HG03039 (cell line): ENCODE data around the gene OR2A14.
"Not testable (repeated sequence)": the region's sequence is repeated elsewhere in the genome, so short reads cannot be mapped to it uniquely, and the experiment has no call there.

Experiments
- ATAC-seq: cut with Tn5 transposase; IDR thresholded peaks from one replicate; pipeline ENCODE4 v1.9.1; 2021; ENCODE audit warnings: mild to moderate bottlenecking, moderate library complexity; ENCODE audit not compliant: unreplicated experiment

The OR2A14 gene

DNA sequence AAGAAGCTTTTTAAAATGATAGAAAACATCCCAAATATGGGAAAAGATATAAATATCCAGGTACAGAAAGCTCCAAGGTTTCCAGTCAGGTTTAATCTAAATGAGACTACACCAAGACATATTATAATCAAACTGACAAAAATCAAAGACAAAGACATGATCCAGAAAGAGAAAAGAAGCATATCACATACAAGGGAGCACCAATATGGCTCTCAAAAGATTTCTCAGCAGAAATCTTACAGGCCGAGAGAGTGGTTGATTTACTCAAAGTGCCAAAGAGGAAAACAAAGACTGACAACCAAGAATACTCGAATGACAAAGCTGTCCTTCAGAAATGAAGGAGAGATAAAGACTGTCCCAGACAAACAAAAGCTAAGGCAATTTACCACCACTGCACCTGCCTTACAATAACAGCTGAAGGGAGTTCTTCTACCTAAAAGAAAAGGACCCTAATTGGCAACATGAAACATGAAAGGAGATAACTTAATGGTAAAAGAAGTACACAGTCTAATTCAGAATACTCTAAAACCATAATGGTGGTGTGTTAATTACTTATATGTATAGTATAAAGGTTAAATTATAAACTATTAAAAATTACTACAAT is 25.4 kb downstream of the OR2A14 start:
- ATAC-seq = no peak

DNA sequence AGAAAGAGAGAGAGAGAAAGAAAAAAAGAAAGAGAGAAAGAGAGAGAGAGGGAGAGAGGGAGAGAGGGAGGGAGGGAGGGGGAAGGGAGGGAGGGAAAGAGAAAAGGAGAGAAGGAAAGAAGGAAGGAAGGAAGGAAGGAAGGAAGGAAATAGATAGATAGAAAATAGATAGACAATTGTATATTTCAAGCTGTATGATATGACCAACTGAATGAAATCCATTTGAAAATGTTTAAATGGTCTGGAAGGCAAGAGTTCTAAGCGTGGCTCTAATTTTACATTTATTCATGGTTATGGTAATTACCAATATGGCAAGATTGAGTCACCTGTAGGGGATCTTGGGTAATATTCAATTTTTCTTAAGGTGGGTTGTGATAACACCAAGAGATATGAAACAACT is 35.9 kb downstream of the OR2A14 start:
- ATAC-seq = no peak

DNA sequence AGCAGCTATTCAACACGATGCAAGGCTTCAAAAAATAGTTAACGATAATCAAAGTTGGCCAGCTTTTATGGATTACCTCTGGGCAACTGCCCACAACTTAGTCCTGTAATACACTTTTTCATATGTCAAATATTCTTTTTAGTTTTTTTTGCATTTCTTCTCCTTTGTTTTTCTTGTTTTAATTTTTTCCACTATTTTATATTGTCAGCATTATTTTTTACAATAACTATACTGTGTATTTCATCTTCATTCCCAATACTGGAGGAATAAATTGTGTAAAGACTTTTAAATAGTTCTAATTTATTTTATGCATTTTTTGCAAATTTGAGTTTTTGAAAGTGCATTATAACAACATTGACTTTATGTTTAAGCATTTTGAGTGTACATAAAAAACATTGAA is 41.8 kb downstream of the OR2A14 start:
- no peak for ATAC-seq

DNA sequence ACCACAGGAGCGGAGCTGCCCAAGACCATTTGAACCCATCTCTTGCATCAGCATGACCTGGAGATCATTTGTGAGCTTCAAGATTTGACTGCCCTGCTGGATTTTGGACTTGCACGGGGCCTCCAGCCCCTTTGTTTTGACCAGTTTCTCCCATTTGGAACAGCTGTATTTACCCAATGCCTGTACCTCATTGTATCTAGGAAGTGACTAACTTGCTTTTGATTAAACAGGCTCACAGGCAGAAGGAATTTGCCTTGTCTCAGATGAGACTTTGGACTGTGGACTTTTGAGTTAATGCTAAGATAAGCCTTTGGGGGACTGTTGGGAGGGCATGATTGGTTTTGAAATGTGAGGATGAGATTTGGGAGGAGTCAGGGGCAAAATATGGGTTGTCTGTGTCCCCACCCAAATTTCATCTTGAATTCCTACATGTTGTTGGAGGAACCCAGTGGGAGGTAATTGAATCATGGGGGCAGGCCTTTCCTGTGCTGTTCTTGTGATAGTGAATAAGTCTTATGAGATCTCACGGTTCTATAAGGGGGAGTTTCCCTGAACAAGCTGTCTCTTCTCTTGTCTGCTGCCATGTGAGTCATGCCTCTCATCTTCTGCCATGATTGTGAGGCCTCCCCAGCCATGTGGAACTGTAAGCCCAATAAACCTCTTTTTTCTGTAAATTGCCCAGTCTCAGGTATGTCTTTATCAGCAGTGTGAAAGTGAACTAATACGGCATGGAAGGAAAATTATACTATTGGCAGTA is 48.8 kb downstream of the OR2A14 start:
- ATAC-seq = not testable (repeated sequence)

DNA sequence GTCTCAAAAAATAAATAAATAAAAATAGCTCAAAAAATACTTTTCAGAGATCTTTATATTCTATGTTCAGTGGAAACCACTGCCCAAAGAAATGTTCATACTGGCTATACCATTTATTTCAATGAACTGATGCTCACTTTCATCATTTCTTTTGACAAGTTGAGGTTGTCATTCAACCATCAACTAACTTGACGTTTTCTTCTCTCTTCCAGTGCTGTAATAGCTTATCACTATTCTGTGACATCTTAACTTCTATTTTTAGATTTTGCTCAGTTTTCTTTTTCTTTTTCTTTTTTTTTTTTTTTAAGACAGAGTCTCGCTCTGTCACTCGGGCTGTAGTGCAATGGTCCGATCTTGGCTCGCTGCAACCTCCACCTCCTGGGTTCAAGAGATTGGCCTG is 51.6 kb downstream of the OR2A14 start:
- no peak for ATAC-seq

DNA sequence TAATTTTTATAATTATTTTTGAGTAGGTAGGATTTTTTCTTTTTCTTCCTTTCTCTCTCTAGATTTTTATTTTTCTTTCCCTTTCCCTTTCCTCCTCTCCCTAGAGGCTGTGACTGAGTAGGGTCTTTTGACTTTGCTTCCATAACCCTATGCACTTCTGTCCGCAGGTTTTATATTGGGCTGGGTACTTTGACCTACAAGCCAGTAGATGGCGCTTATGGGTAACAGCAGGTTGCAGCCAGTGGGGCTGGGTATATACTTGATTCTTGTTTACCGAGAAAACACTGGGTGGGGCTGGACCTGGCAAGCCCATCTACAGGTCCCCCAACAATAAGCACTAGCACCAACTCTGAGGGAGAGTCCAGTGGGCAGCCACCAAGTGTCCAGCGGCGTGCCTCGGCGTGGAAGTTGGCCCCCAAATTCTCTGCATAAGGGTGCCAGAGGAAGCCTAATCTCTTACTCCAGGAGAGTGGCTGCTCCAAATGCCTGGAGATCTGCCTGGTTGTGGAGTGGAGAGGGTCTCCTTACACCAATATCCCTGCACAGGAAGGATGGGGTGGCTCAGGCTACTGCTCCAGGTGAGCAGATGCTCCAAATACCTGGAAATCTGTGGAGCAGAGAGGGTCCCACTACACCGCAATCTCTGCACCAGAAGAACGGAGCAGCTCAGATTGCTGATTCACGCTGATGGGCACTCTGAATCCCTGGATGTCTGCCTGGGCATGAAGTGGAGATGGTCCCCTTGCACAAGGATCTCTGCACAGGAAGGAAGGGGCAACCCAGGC is 55.6 kb downstream of the OR2A14 start:
- peak; percentile 95 for ATAC-seq

DNA sequence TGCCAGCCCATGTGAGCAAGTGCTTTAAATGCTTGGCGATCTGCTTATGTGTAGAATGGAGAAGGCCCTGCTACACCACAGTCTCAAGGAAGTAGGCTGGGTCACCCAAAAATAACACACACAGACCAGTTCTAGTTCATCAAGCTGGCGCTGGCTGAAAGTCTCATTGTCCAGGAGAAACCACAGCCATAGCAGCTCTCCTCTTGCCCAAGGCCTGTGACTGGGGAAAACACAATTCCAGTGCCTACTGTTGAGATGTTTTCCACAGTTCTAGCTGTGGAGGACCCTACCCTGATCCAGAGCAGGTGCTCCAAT is 56.1 kb downstream of the OR2A14 start:
- peak; percentile 27 for ATAC-seq
